ENCODE results near the gene CCDC90B. TPM values are rescaled to one million over a fixed set of nuclear protein-coding genes. Genes with fewer than 3 reads are reported as not detected.

CCDC90B gene
- total RNA-seq, 1 donor from 2014 or later = 42.4 TPM

DNA sequence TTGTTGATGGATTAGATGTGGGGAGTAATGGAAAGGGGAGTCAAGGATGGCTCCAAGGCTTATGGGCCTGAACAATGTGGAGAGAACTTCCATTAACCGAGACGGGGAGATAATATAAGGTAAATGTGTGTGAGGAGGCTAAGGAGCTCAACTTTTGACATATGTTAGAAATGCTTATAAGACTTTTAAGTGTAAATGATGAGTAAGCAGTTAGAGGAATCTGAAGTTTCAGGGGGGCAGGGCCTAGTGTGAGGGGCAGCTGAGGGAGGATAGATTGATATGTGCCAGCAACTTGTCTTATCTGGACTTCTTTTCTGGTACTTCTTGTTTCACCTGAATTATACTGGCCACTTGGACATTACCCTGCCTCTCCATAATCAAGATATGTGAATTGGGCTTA, 62.7 kb downstream of the CCDC90B start:
- H3K27me3 Mint-ChIP-seq (ENCODE audit: unreplicated experiment) = peaks cover 15% of the 10 kb centered on the region
- peaks cover 2% of the 10 kb centered on the region for H3K36me3 Mint-ChIP-seq (ENCODE audit: unreplicated experiment)
- no peak for DNase-seq (ENCODE audit: extremely low spot score, unreplicated experiment)
- no peak overlapping the region for H3K27ac Mint-ChIP-seq (ENCODE audit: unreplicated experiment)
- H3K4me3 Mint-ChIP-seq (ENCODE audit: unreplicated experiment) = no peak overlapping the region
- H3K9me3 Mint-ChIP-seq (ENCODE audit: unreplicated experiment) = no peaks in the 10 kb centered on the region
- no peaks in the 10 kb centered on the region for H3K4me1 Mint-ChIP-seq (ENCODE audit: unreplicated experiment)
- TF ChIP-seq, protein P1, sequence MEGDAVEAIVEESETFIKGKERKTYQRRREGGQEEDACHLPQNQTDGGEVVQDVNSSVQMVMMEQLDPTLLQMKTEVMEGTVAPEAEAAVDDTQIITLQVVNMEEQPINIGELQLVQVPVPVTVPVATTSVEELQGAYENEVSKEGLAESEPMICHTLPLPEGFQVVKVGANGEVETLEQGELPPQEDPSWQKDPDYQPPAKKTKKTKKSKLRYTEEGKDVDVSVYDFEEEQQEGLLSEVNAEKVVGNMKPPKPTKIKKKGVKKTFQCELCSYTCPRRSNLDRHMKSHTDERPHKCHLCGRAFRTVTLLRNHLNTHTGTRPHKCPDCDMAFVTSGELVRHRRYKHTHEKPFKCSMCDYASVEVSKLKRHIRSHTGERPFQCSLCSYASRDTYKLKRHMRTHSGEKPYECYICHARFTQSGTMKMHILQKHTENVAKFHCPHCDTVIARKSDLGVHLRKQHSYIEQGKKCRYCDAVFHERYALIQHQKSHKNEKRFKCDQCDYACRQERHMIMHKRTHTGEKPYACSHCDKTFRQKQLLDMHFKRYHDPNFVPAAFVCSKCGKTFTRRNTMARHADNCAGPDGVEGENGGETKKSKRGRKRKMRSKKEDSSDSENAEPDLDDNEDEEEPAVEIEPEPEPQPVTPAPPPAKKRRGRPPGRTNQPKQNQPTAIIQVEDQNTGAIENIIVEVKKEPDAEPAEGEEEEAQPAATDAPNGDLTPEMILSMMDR (IDR thresholded peaks at IDR 0.05) = no peak

- Mint-ChIP-seq H3K4me3 (ENCODE audit: unreplicated experiment) (no peak overlapping the region), H3K27me3 (ENCODE audit: unreplicated experiment) (peaks cover 15% of the 10 kb centered on the region), H3K27ac (ENCODE audit: unreplicated experiment) (no peak overlapping the region), H3K9me3 (ENCODE audit: unreplicated experiment) (no peaks in the 10 kb centered on the region), H3K36me3 (ENCODE audit: unreplicated experiment) (peaks cover 2% of the 10 kb centered on the region), H3K4me1 (ENCODE audit: unreplicated experiment) (no peaks in the 10 kb centered on the region)
- TF ChIP-seq, protein P1 (IDR thresholded peaks at IDR 0.05) = no peak
- no peak for DNase-seq (ENCODE audit: extremely low spot score, unreplicated experiment)
Observed at GRCh38 chr11:83222499-83222898, 63.7 kb downstream of the CCDC90B start.

DNA sequence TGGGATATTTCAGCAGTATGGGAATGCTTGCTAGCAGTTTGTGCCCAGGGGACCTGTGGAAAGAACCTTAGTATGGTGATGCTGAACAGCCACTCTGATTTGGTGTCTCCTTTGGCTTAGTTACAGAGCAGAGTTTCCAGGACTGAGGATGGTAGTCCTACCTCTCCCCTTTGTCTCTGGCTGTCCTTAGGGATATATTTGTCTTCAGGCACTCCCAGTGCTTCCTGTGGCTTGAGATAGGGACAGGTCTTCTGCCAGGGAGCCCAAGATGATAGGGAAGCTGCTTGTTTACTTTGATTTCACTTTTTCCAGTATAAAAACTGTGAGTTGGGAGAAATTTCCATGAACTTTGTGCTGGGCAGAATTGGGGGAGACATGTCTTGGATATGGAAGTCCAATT, 64.5 kb downstream of the CCDC90B start:
- no peak for DNase-seq (ENCODE audit: extremely low spot score, unreplicated experiment)
- Mint-ChIP-seq H3K27ac (ENCODE audit: unreplicated experiment) (no peak overlapping the region), H3K4me3 (ENCODE audit: unreplicated experiment) (no peak overlapping the region), H3K36me3 (ENCODE audit: unreplicated experiment) (peaks cover 2% of the 10 kb centered on the region), H3K4me1 (ENCODE audit: unreplicated experiment) (no peaks in the 10 kb centered on the region), H3K9me3 (ENCODE audit: unreplicated experiment) (no peaks in the 10 kb centered on the region), H3K27me3 (ENCODE audit: unreplicated experiment) (peaks cover 15% of the 10 kb centered on the region)
- TF ChIP-seq, protein P1 (IDR thresholded peaks at IDR 0.05) = no peak

DNA sequence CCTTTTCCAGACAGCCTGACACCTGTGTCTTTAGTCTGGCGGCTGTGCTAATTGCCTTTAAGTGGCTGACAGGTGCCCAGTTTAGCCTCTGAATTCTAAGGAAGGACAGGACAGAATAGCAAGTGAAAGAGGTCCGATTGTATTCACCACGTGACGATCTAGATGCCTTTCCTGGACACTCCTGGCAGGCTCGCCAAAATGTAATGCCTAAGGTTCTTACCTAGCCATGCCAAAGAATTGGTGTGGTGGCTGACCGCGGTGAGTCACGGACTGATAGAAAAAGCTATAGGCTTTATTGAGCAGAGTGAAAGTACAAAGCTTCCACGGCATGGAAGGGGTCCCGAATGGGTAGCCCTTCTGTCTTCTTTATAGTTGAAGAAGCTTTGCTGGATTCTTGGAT, 65.9 kb downstream of the CCDC90B start:
- H3K36me3 Mint-ChIP-seq (ENCODE audit: unreplicated experiment) = peaks cover 2% of the 10 kb centered on the region
- H3K27me3 Mint-ChIP-seq (ENCODE audit: unreplicated experiment) = peaks cover 15% of the 10 kb centered on the region
- no peaks in the 10 kb centered on the region for H3K9me3 Mint-ChIP-seq (ENCODE audit: unreplicated experiment)
- no peaks in the 10 kb centered on the region for H3K4me1 Mint-ChIP-seq (ENCODE audit: unreplicated experiment)
- no peak overlapping the region for H3K27ac Mint-ChIP-seq (ENCODE audit: unreplicated experiment)
- TF ChIP-seq, protein P1 (IDR thresholded peaks at IDR 0.05) = no peak
- DNase-seq (ENCODE audit: extremely low spot score, unreplicated experiment) = no peak
- H3K4me3 Mint-ChIP-seq (ENCODE audit: unreplicated experiment) = no peak overlapping the region

- H3K27ac Mint-ChIP-seq (ENCODE audit: unreplicated experiment) = no peak overlapping the region
- H3K36me3 Mint-ChIP-seq (ENCODE audit: unreplicated experiment) = peaks cover 2% of the 10 kb centered on the region
- TF ChIP-seq, protein P1 (IDR thresholded peaks at IDR 0.05) = no peak
- H3K27me3 Mint-ChIP-seq (ENCODE audit: unreplicated experiment) = peaks cover 15% of the 10 kb centered on the region
- H3K4me3 Mint-ChIP-seq (ENCODE audit: unreplicated experiment) = no peak overlapping the region
- H3K9me3 Mint-ChIP-seq (ENCODE audit: unreplicated experiment) = no peaks in the 10 kb centered on the region
- no peak for DNase-seq (ENCODE audit: extremely low spot score, unreplicated experiment)
- H3K4me1 Mint-ChIP-seq (ENCODE audit: unreplicated experiment) = no peaks in the 10 kb centered on the region
Observed at GRCh38 chr11:83219095-83219494, 67.1 kb downstream of the CCDC90B start.

Other genes starting within 250 kb of the CCDC90B start
- 73.8 and 79.7 TPM in 2 replicates for gene RAB30, start 214.5 kb downstream of the CCDC90B start, total RNA-seq
- gene PCF11, start 129.2 kb downstream of the CCDC90B start, total RNA-seq = 56.0 and 66.6 TPM in 2 replicates
- gene ANKRD42, start 92.7 kb downstream of the CCDC90B start, total RNA-seq = 8.8 and 9.8 TPM in 2 replicates